Stimulated activated CD8-positive, alpha-beta memory T cell treated with anti-CD3 and anti-CD28 coated beads, Interleukin-15, amount 100 ng/mL, for 24 hours (primary cell): ENCODE results near the gene IRF2BP1.
"Not testable (repeated sequence)": the region's sequence is repeated elsewhere in the genome, so short reads cannot be mapped to it uniquely, and the experiment has no call there.

Experiments used
- DNase-seq: peaks from one replicate; pipeline ENCODE4 v3.0.0-alpha.2; 2020; ENCODE audit warnings: low read depth

IRF2BP1 gene

DNA sequence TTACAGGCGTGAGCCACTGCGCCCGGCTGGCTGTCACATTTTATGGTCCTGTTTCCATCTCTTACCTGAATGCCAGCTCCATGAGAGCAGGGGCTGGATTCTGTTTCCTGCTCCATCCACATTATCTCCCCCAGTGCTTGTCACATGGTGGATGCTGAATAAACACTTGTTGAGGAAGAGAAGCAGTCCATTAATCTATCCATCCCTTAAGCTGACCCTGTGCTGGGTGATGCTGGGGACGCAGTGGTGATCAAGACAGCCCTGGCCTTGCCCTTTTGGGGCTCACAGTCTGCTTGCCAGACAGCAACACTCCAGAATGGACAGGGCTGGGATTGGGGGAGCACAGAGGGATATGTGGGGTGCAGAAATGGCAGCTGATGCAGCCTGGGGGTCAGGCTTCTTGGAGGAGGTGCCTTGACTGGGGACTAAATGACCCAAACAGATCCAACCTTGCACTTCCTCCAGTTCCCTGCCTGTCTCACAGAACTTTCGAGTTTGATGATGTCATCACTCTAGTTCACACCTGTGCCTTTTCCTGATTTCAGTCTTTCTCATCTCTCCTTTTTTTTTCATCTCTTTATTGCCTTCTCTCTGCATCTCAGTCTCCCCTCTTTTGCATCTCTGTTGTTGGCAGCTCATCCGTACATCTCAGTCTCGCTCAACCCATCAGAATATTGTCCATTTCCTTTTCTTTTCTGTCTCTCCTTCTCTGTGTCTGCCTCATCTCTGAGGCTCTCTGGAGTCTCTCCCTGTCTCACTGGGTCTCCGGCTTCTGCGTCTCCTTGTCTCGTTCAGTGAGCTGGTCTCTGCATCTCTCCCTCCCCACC is 4.6 kb downstream of the IRF2BP1 start:
- no peak for DNase-seq

DNA sequence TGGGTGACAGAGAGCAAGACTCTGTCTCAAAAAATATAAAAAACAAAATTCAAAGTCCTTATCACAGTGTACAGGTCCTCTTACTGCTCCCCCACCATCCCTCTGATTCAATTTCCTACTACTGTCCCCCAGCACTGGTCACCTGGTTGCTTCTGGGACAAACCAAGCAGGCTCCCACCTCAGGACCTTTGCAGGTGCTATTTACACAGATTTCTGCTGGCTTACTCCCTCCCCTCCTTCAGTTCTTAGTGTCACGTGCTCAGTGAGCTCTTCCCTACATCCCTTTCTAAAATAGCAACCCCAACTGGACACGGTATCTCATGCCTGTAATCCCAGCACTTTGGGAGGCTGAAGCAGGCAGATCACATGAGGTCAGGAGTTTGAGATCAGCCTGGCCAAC is 6.0 kb downstream of the IRF2BP1 start:
- DNase-seq = no peak

DNA sequence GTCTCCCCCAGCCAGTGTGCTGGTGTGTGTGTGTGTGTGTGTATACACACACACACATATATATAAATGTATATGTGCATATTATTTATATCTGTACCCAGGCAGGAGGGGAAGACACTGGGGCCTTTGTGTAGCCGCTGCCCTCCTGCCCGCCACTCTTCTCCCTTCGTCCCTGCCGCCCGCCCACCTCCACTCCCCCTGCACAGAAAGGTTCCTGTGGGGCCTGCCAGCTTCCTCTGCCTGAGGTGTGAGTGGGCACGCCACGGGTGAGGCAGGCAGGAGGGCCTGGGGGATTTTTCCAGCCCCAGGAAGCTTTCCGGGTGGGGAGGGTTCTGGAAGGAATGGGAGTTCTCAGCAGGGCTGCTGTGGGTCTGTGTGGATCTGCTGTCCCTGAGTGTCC is 6.9 kb downstream of the IRF2BP1 start:
- no peak for DNase-seq

DNA sequence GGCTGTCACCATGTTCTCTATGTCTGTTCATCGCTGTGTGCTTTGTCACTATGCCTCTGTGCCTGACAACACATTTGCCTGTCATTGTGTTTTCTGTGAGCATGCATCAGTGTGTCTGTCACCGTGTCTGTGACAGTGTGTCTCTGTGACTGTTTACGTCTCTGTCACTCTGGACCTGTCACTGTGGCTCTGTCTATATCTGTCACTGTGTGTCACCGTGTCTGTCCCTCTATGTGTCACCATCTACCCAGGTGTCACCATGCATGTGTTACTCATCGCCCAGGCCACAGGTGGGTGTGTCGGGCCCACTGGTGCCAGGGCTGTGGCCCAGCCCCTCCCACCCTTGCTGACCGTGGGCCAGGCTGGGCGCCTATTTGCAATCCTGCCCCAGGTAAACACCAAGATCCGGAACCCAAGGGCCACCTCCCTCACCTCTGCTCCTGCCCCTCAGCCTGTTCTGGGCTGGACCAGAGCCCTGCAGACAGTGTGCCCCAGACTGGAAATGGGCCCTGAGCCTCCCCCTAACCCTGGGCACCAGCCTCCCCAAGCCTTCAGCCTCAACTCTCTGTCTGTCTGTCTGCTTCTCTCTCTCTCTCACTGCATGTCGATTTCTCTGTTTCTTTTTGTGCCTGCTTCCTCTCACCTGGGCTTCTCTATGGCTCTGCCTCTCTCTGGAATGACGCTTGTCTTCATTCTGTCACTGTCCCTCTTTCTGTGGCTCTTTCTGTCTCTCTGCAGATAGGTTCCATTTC is 7.7 kb downstream of the IRF2BP1 start:
- no peak for DNase-seq

DNA sequence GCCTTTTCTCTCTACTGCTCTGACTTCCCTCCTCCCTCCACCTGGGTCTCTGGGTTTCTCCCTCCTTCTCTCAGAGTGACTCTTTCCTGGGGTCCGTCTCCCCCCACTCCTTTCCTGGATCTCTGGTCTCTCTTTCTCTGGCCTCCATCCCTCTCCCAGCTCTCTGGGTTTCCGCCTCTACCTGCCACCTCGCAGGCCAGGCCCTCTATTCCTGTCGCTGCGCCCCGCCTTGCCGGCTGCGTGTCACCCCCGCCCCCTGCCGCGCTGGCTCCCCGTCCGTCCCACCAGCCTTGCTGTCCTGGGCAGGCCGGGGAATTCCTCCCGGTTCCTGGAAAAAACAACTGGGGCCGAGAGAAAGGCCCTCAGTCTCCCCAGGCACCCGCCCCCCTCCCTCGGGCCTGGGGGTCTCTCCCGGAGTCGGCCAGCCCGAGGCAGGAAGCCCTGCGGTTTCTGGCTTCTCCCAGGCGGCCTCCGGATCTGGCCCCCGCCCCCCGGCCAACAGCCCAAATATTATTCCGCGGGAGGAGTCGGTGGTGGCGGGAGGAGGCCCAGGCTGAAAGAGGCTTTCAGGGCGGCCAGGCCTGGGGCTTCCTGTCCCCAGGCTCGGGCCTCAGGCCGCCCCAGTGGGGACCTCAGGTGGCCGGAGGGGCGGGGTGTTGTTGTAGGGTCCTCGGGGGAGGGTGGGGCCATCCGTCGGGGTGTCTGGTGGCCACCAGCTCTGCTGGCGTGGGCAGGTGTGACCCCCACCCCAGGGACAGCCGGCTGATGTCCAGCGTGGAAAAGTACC is 9.3 kb downstream of the IRF2BP1 start:
- DNase-seq = no peak

DNA sequence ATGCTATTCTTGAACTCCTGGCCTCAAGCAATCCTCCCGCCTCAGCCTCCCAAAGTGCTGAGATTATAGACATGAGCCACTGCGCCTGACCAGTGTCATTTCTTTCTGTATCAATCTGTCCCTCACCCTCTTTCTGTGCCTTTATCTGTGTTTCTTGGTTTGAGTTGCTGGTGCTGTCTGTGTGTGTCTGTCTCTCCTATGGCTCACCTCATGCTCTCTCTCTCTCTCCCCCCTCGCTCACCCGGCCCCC is 9.9 kb downstream of the IRF2BP1 start:
- DNase-seq = no peak

DNA sequence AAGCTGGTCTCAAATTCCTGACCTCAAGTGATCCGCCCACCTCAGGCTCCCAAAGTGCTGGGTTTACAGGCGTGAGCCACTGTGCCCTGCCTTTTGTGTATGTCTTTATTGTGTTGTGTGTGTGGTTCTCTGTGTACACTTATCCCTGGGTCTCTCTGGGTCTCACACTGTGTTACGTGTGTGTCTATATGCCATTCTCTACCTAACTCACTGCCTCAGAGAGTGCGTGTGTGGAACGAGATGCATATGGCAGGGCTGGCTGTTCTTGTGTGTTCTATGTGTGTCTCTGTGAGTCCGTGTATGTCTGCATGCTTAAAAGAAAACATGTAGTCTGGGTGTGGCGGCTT is 11.3 kb downstream of the IRF2BP1 start:
- no peak for DNase-seq

DNA sequence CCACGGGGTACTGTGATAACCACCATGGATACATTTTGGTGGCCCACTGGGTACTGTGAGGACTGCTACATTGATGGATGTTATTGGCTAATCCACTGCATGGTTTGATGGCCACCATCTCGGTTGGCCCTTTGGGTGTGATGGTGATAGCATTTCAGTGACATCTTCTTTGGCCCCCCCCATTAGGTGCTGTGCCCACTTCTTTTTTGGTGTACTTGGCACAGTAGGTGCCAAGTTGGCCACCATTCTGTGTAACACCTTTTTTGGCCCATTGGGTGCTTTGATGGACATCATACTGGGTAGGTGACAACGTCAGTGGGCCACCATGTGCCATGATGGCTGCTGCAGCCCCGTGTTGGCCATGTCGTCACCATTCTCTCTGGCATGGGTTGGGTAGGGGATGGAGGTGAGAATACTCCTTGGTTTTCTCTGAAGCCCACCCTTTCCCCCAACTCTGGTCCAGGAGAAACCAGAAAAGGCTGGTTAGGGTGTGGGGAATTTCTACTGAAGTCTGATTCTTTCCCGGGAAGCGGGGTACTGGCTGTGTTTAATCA is 12.6 kb downstream of the IRF2BP1 start:
- DNase-seq = no peak

DNA sequence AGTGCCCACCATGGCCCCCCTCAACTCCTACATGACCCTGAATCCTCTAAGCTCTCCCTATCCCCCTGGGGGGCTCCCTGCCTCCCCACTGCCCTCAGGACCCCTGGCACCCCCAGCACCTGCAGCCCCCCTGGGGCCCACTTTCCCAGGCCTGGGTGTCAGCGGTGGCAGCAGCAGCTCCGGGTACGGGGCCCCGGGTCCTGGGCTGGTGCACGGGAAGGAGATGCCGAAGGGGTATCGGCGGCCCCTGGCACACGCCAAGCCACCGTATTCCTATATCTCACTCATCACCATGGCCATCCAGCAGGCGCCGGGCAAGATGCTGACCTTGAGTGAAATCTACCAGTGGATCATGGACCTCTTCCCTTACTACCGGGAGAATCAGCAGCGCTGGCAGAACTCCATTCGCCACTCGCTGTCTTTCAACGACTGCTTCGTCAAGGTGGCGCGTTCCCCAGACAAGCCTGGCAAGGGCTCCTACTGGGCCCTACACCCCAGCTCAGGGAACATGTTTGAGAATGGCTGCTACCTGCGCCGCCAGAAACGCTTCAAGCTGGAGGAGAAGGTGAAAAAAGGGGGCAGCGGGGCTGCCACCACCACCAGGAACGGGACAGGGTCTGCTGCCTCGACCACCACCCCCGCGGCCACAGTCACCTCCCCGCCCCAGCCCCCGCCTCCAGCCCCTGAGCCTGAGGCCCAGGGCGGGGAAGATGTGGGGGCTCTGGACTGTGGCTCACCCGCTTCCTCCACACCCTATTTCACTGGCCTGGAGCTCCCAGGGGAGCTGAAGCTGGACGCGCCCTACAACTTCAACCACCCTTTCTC is 13.6 kb downstream of the IRF2BP1 start:
- no peak for DNase-seq

DNA sequence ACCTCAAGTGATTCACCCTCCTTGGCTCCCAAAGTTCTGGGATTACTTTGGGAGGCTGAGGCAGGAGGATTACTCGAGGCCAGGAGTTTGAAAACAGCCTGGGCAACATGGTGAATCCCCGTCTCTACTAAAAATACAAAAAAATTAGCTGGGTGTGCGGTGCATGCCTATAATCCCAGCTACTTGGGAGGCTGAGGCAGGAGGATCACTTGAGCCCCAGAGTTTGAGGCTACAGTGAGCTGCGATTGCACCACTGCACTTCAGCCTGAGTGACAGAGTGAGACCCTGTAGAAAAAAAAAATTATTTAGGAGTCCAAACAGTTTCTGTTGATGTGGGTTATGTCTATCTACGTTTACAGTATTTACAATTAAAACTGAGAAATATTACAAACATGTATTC is 15.1 kb downstream of the IRF2BP1 start:
- no peak for DNase-seq

DNA sequence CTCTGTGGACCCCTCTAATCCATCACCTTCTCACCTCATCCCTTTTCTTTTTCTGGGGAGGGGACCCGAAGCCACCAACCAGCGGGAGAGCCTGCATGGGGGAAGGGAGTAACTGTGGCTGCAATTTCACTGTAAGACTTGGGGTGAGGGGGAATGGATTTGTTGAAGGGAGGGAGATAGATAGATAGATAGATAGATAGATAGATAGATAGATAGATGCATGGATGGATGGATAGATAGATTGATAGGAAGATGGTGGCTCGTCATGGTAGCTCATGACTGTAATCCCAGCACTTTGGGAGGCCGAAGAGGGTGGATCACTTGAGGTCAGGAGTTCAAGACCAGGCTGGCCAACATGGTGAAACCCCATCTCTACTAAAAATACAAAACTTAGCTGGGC is 18.7 kb downstream of the IRF2BP1 start:
- DNase-seq = not testable (repeated sequence)

DNA sequence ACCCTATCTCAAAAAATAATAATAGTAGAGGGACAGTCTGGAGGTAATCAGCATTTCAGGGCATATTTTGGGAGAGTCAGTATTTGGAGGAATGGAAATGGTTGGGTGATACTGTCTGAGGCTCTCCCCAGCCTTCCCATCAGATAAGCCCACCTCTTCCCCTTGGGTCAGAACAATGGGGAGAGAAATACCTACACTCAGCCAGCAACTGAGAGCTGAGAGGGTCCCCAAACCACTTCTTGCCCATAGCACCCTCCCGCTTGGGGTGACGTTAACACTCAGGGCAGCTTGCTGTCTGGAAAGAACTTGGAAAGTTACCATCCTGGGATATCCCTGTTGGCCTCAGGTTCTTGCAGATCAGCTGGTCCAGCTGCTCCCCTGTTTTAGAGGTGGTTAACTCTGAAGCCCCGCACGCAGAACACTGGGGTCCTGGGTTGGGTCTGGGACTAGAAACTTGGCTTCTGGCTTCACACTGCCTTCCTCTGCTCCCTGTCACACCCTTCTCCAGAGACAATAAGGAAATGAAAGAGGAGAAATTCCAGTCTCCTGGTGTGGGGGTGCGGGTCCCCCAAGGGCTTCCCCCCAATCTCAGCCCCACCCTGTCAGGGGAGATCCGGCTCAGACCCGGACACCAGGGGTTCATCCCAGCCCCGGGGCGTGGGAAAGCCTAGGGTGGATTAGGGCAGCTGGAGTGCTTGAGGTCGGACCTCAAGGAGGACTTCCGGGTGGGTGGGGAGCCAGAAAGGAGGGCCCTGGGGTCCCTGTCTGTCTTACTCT is 19.4 kb downstream of the IRF2BP1 start:
- no peak for DNase-seq

DNA sequence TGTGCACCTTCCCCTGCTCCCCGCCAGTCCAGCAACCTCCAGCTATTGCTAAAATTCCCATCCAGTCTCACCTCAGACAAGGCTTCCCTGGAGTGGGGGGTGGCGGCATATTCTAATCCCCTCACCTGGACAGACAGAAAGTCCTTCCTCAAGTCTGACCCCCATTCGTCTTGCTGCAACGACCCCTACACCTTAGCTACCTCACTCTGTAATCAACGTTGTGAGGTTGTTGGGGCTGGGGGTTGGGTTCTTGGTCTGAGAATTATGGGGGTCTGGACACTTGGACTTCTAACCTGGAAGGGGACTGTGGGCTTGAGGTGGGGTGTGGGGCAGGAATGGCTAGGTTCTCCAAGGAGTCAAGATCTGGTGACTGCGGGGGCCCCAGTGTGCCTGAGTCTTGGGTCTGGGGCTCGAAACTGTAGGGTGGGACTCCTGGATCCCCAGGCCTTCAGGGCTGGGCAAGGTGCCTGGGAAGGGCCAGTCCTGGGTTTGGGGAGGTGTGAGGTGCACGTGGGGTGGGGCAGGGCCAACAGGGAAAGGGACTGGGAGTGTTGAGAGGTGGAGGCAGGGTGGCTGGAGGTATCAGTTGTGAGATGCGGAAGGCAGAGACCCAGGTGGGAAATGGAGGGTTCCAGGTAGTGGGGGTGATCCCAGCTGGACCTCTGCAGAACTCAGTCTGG is 20.5 kb downstream of the IRF2BP1 start:
- no peak for DNase-seq

DNA sequence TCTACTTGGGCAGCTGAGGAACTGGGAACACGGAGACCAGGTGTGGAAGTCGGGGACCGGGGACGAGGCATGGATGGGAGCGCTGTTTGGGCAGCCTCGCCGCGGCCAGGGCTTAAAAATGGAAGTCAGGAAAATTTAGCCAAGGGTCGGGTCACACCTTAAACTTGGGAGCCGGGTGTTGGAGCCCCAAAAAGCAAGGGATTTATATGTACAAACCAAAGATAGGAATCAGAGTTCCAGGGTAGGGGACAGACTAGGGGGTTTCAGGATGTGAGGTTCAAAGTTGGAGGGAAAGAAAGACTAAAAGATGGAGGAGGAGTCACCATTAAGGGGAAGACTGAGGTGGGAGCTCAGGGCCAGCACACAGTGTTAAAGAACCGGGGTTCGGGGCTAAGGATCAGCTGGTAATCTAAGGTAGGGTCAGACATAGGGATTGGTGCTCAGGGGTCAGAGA is 21.3 kb downstream of the IRF2BP1 start:
- DNase-seq = no peak

DNA sequence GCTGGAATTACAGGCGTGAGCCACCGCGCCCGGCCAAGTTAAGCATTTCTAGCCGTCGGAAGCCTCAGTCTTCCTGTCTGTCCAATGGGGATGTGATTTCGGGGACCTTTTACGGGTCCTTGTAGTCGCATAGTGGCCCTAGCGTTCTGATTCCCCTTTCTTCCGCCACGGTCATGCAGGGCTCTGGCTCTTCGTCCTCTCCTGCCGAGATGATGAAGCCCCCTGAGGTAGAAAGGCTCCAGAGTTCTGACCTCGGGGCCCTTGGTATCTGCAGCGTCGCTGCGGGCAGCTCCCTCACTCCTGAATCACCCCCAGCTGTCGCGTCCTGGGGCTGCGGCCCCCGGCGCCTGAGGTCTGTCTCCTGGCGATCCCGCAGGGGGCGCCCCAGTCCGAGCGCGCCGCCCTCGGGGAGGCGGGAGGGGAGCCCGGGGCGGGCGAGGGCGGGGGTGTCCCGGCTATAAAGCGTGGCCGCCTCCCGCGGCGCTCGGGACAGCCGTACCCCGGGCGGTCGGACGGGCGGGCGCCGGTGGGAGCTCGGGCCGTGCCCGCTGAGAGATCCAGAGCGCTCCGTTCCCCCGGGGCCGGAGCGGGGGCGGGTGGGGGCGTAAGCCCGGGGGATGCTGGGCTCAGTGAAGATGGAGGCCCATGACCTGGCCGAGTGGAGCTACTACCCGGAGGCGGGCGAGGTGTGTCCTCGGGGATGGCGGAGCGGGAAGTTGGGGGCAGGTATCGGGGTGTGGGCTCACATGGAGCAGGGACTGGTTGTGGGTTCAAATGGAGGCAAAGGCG is 21.9 kb downstream of the IRF2BP1 start, which contains the start of gene FOXA3:
Gene FOXA3 (plus strand): TSS at position 487 of the 789 bp plus-strand sequence. CDS start 131 bp downstream, at position 618.
- DNase-seq = peak; percentile 30

DNA sequence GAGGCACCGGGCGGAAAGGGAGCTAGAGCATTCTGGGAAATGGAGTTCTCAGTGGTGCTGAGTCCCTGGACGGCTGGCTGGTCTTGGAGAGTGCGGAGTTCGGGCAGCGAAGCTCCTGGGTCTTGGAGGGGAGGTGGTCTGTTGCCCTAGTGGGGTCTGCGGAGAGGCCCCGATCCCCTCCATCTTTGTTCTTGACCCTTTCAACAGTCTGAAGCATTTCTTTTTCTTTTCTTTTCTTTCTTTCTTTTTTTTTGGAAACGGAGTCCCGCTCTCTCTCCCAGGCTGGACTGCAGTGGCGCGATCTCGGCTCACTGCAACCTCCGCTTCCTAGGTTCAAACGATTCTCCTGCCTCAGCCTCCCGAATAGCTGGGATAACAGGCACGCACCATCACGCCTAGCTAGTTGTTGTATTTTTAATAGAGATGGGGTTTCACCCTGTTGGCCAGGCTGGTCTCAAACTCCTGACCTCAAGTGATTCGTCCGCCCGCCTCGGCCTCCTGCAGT is 22.6 kb downstream of the IRF2BP1 start:
- no peak for DNase-seq

DNA sequence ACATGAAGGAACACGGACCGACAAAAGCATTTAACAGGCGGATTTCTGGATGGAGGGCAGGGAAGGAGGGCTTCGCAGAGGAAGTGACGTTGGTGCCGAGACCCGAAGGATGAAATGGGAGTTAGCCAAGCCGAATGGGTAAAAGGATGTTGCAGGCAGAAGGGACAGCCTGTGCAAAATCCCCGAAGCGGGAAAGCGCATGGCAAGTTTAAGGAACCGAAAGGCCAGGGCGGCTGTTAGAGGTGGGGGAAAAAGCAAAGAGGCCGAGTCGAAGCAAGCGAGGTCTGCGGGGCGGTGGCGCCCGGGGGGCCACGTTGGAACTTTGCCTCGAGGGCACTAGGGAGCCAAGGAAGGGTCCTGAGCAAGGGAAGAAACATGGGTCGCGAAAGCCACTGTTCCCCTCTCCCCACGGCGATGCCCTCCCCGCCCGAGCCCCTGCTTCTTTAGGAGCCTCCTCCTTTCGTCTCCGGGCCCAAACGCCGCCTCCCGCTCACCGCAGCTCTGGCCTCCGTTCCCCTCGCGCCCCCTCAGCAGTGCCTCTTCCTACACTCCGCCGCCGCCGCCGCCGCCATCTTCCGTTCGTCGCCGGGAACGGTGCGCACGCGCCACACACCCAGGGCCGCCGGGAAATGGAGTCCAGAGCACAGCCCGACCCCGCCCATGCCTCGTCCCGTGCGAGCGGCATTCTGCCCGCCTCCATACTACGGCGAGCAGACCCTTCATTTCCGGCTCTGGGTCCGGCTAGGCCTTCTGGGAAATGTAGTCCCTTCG is 23.2 kb downstream of the IRF2BP1 start, which contains the start of gene SYMPK:
Gene SYMPK (minus strand): TSS at position 584 of the 771 bp plus-strand sequence. CDS start 8,652 bp downstream, outside the sequence.
- peak; percentile 91 for DNase-seq

DNA sequence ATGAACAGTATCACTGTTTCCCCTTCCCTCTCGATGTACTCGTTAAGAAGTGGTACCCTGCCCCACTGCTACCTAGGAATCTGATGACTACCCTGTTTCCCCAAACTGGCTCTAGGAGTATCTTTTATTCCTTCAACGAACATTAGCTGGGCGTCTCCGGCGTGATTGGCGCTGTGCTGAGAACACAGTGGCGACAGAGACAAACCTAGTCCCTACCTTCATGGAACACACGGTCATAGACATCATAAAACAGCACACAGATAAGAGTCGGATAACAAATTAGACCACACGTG is 23.7 kb downstream of the IRF2BP1 start:
- DNase-seq = no peak
